ENCODE data around the gene ZFYVE28. TPM values are rescaled to one million over a fixed set of nuclear protein-coding genes. Genes with fewer than 3 reads are reported as not detected.
A peak's percentile ranks its signal among the peaks of the same experiment; 100 is the strongest.

Gene ZFYVE28
- total and polyA plus RNA-seq, 10 of the 15 experiments (the other 5 are each of a cell fraction or from before 2014, with no cell fraction given): 0.06 to 1.9 (median 0.22) TPM; not detected in 1

GRCh38 chr4:2281575-2282343 lies 136.7 kb downstream of the ZFYVE28 start:
- CTCF ChIA-PET: interaction anchor here (0.9 to 1.3 kb wide), 2 partner anchors 43 to 131 kb away, joined by 3 to 4 read pairs; no protein-coding TSS in a partner anchor
- intact Hi-C loops (cut with micrococcal nuclease; ENCODE audit: unreplicated experiment) (no loop called here), in situ Hi-C loops (cut with MboI) (no loop called here)
- ATAC-seq: peak; percentile 91
- Histone ChIP-seq H3K79me2 (ENCODE audit: control insufficient read depth, insufficient read depth, low read length) (no peaks in the 10 kb centered on the region), H4K20me1 (ENCODE audit: control insufficient read depth, insufficient read depth) (no peaks in the 10 kb centered on the region), H3K27ac (ENCODE audit: control insufficient read depth, insufficient read depth) (no peak overlapping the region), H3K27me3 (replicated peaks in 1 of 2; ENCODE audit: control insufficient read depth in 2 of 2, insufficient read depth in 2 of 2, low read length in 1 of 2) (no peaks in the 10 kb centered on the region), H2AFZ (ENCODE audit: control insufficient read depth, low read depth, low read length) (peak overlapping the region; percentile 65), H3K4me2 (ENCODE audit: control insufficient read depth, insufficient read depth) (peak overlapping the region; percentile 55; the same call in 1 of the 2 replicates), H3K4me3 (no peak overlapping the region), H3K36me3 (ENCODE audit: control insufficient read depth in 2 of 2, insufficient read depth in 2 of 2, low read length in 1 of 2) (no peaks in the 10 kb centered on the region), H3K4me1 (ENCODE audit: control insufficient read depth, insufficient read depth, low read length) (peaks cover 7% of the 10 kb centered on the region), H3K9me3 (replicated peaks; ENCODE audit: control insufficient read depth, insufficient read depth, low read length) (no peaks in the 10 kb centered on the region), H3K9ac (ENCODE audit: control insufficient read depth, insufficient read depth, low read length) (no peak overlapping the region)
- 12% methylated on average over 10 of the region's 10 CpGs for WGBS (ENCODE audit: insufficient coverage, insufficient replicate concordance, low lambda C conversion rate, missing lambda C conversion rate)
- RAD21 ChIA-PET (ENCODE audit: unreplicated experiment): interaction anchor here (0.8 to 1.0 kb wide), 2 partner anchors 9 to 19 kb away, joined by 3 to 4 read pairs; no protein-coding TSS in a partner anchor
- peak; percentile 41 for DNase-seq (ENCODE audit: low read depth, low spot score)
- FAIRE-seq: no peak
- BruUV-seq (replicated peaks): no TSS peak
- POLR2A ChIA-PET: interaction anchor here (0.5 to 0.6 kb wide), 2 partner anchors 187 to 447 kb away, joined by 3 to 9 read pairs; partner anchors contain the start of gene RNF4
- SMC1A ChIA-PET (ENCODE audit: uncharacterized antibody, unreplicated experiment): interaction anchor here (1.1 to 1.4 kb wide), 2 partner anchors 43 to 72 kb away, joined by 3 to 4 read pairs; no protein-coding TSS in a partner anchor
- TF ChIP-seq TARDBP (IDR thresholded peaks at IDR 0.05; ENCODE audit: borderline replicate concordance) (no peak), PKNOX1 (IDR thresholded peaks at IDR 0.05) (peak; percentile 73; the same call in 1 of the 2 replicates), TAF1 (IDR thresholded peaks at IDR 0.05; ENCODE audit: borderline replicate concordance, low read depth, low read length) (no peak), ZNF274 (IDR thresholded peaks at IDR 0.05; ENCODE audit: insufficient read depth, insufficient read length) (no peak), ATF2 (IDR thresholded peaks at IDR 0.05; ENCODE audit: low read length) (no peak), SPI1 (IDR thresholded peaks at IDR 0.05; ENCODE audit: borderline replicate concordance, insufficient read depth, low read depth, low read length) (no peak), SRF (IDR thresholded peaks at IDR 0.05; ENCODE audit: low read depth in 2 of 2, low read length in 2 of 2) (no peak), CHD4 (IDR thresholded peaks at IDR 0.05) (no peak), HSF1 (IDR thresholded peaks at IDR 0.05; ENCODE audit: low read depth, low read length) (no peak), TCF12 (IDR thresholded peaks at IDR 0.05; ENCODE audit: low read depth, low read length) (peak; percentile 41; the same call in 1 of the 2 replicates), ZZZ3 (IDR thresholded peaks at IDR 0.05; ENCODE audit: control insufficient read depth, insufficient read length, low read depth) (no peak), MYC (IDR thresholded peaks at IDR 0.05; ENCODE audit: insufficient read depth, insufficient read length, insufficient replicate concordance, low read length, severe bottlenecking) (no peak), IRF3 (IDR thresholded peaks at IDR 0.05) (no peak), GABPA (IDR thresholded peaks at IDR 0.05; ENCODE audit: low read depth) (no peak), CTCF (IDR thresholded peaks at IDR 0.05 in 2 of 3, conservative IDR thresholded peaks at IDR 0.05 in 1 of 3; ENCODE audit: control insufficient read depth in 2 of 3, extremely low read depth in 1 of 3, insufficient read depth in 1 of 3, low read depth in 3 of 3, low read length in 3 of 3) (peak; percentile 15 to 27 (median 24); a peak in 4 of 6 replicates)

Measured in GM12878 (cell line).